GM21619 (cell line): ENCODE data around the gene PTCSC3.

ENCODE experiments used
- ATAC-seq: cut with Tn5 transposase; IDR thresholded peaks from one replicate; pipeline ENCODE4 v1.9.1; 2021; ENCODE audit not compliant: unreplicated experiment

The PTCSC3 gene

GRCh38 chr14:36176524-36176923, at the start of gene PTCSC3:
TSS of gene PTCSC3 (minus strand) at chr14:36176722.
- ATAC-seq, result no peak

- no peak for ATAC-seq
Measured at GRCh38 chr14:36226164-36226563, 49.6 kb upstream of the PTCSC3 start.

- no peak for ATAC-seq
Measured at GRCh38 chr14:36224176-36224575, 47.7 kb upstream of the PTCSC3 start.

- no peak for ATAC-seq
Measured at GRCh38 chr14:36223558-36223957, 47.0 kb upstream of the PTCSC3 start.

- no peak for ATAC-seq
Measured at GRCh38 chr14:36222952-36223468, 46.5 kb upstream of the PTCSC3 start.

- no peak for ATAC-seq
Measured at GRCh38 chr14:36222337-36222736, 45.8 kb upstream of the PTCSC3 start.

GRCh38 chr14:36221112-36221511, 44.6 kb upstream of the PTCSC3 start:
- ATAC-seq, result no peak

GRCh38 chr14:36217732-36218131, 41.2 kb upstream of the PTCSC3 start:
- no peak for ATAC-seq

- ATAC-seq, result no peak
Measured at GRCh38 chr14:36217027-36217426, 40.5 kb upstream of the PTCSC3 start.

GRCh38 chr14:36215217-36215598, 38.7 kb upstream of the PTCSC3 start:
- ATAC-seq, result no peak

GRCh38 chr14:36214476-36215216, 38.1 kb upstream of the PTCSC3 start:
- no peak for ATAC-seq

- ATAC-seq, result no peak
Measured at GRCh38 chr14:36212987-36213386, 36.5 kb upstream of the PTCSC3 start.

GRCh38 chr14:36212577-36212976, 36.1 kb upstream of the PTCSC3 start:
- ATAC-seq, result no peak

GRCh38 chr14:36208690-36209278, 32.3 kb upstream of the PTCSC3 start:
- ATAC-seq, result no peak

- no peak for ATAC-seq
Measured at GRCh38 chr14:36207500-36207899, 31.0 kb upstream of the PTCSC3 start.

- ATAC-seq, result no peak
Measured at GRCh38 chr14:36204461-36205073, 28.0 kb upstream of the PTCSC3 start.

- ATAC-seq, result no peak
Measured at GRCh38 chr14:36198378-36198777, 21.9 kb upstream of the PTCSC3 start.

GRCh38 chr14:36194663-36195062, 18.1 kb upstream of the PTCSC3 start:
- ATAC-seq, result no peak

- ATAC-seq, result no peak
Measured at GRCh38 chr14:36192530-36192929, 16.0 kb upstream of the PTCSC3 start.

GRCh38 chr14:36183402-36183801, 6.9 kb upstream of the PTCSC3 start:
- no peak for ATAC-seq

GRCh38 chr14:36181417-36181816, 4.9 kb upstream of the PTCSC3 start:
- no peak for ATAC-seq

- ATAC-seq, result no peak
Measured at GRCh38 chr14:36177489-36177888, 967 bp upstream of the PTCSC3 start.
